Thyroid gland (tissue), 4 donors: ENCODE results near the gene CRISPLD2.

Experiments
- POLR2A ChIP-seq, 2 donors: fragments of 450-650 bp; IDR thresholded peaks; one replicate each; pipeline ENCODE4 v1.6.1; 2017; ENCODE audit warnings: antibody characterized with exemption in 2 of 2, mild to moderate bottlenecking in 2 of 2, moderate library complexity in 1 of 2
- TF ChIP-seq, protein P1 (sequence below), 6 experiments: fragments of 200-600 bp in 3 of 6; fragments of 450-650 bp in 3 of 6; sonication (generic) in 3 of 6; IDR thresholded peaks; one replicate each; pipeline ENCODE4 v1.5.1; 2016 to 2019; ENCODE audit warnings: antibody characterized with exemption in 6 of 6, mild to moderate bottlenecking in 2 of 6, inconsistent platforms in 1 of 6, moderate library complexity in 1 of 6

- TF ChIP-seq, protein P1, sequence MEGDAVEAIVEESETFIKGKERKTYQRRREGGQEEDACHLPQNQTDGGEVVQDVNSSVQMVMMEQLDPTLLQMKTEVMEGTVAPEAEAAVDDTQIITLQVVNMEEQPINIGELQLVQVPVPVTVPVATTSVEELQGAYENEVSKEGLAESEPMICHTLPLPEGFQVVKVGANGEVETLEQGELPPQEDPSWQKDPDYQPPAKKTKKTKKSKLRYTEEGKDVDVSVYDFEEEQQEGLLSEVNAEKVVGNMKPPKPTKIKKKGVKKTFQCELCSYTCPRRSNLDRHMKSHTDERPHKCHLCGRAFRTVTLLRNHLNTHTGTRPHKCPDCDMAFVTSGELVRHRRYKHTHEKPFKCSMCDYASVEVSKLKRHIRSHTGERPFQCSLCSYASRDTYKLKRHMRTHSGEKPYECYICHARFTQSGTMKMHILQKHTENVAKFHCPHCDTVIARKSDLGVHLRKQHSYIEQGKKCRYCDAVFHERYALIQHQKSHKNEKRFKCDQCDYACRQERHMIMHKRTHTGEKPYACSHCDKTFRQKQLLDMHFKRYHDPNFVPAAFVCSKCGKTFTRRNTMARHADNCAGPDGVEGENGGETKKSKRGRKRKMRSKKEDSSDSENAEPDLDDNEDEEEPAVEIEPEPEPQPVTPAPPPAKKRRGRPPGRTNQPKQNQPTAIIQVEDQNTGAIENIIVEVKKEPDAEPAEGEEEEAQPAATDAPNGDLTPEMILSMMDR (IDR thresholded peaks at IDR 0.05): no peak
- no peak for TF ChIP-seq POLR2A (IDR thresholded peaks at IDR 0.05)
Observed at GRCh38 chr16:84889066-84889465, 69.3 kb downstream of the CRISPLD2 start.
